Liver (tissue), 9 donors: ENCODE results near the gene PIANP. TPM values are rescaled to one million over a fixed set of nuclear protein-coding genes. Genes with fewer than 3 reads are reported as not detected.

Source experiments
- DNase-seq: peaks from one replicate; pipeline ENCODE4 v3.0.0-alpha.2; 2017; ENCODE audit warnings: low spot score
- H3K27ac ChIP-seq, 2 donors: one replicate each; pipeline ENCODE4 v1.7.0; 2013; ENCODE audit warnings: inconsistent platforms in 2 of 2, low read length in 2 of 2, control low read depth in 1 of 2, low read depth in 1 of 2, mild to moderate bottlenecking in 1 of 2
- H3K27me3 ChIP-seq, 4 donors: one replicate each; pipeline versions ENCODE4 v1.6.1 to v1.7.0; 2013; ENCODE audit warnings: low read length in 3 of 4, inconsistent platforms in 1 of 4, mild to moderate bottlenecking in 1 of 4, moderate library complexity in 1 of 4; ENCODE audit not compliant: control insufficient read depth in 4 of 4, insufficient read depth in 4 of 4
- H3K36me3 ChIP-seq, 4 donors: one replicate each; pipeline versions ENCODE4 v1.6.1 to v1.7.0; 2013; ENCODE audit warnings: low read length in 3 of 4, mild to moderate bottlenecking in 3 of 4, low read depth in 1 of 4, moderate library complexity in 1 of 4; ENCODE audit not compliant: control insufficient read depth in 4 of 4, insufficient read depth in 3 of 4
- H3K4me1 ChIP-seq, 4 donors: one replicate each; pipeline versions ENCODE4 v1.6.1 to v1.7.0; 2013; ENCODE audit warnings: low read length in 3 of 4, mild to moderate bottlenecking in 3 of 4, moderate library complexity in 1 of 4; ENCODE audit not compliant: control insufficient read depth in 4 of 4, insufficient read depth in 4 of 4
- H3K4me3 ChIP-seq, 3 donors: one replicate each; pipeline versions ENCODE4 v1.6.1 to v1.7.0; 2013; ENCODE audit warnings: low read length in 3 of 3, control low read depth in 1 of 3, low read depth in 1 of 3, mild to moderate bottlenecking in 1 of 3
- H3K9ac ChIP-seq, 2 donors: one replicate each; pipeline ENCODE4 v1.7.0; 2013; ENCODE audit warnings: low read length in 2 of 2, mild to moderate bottlenecking in 2 of 2, moderate library complexity in 2 of 2, control low read depth in 1 of 2, low read depth in 1 of 2
- H3K9me3 ChIP-seq, 4 donors: one replicate each; pipeline versions ENCODE4 v1.6.1 to v1.7.0; 2013; ENCODE audit warnings: low read length in 3 of 4; ENCODE audit not compliant: control insufficient read depth in 4 of 4
- ATF3 ChIP-seq: IDR thresholded peaks from 2 replicates; pipeline ENCODE4 v1.6.1; 2016; ENCODE audit warnings: antibody characterized with exemption
- CTCF ChIP-seq: fragments of 150-350 bp; IDR thresholded peaks from 2 replicates; pipeline ENCODE4 v1.5.1; 2017; ENCODE audit warnings: improper control_type of control experiment, low read depth, low read length; ENCODE audit not compliant: missing input control
- EGR1 ChIP-seq, 2 donors: IDR thresholded peaks; 2 replicates each; pipeline ENCODE4 v1.6.1; 2016 to 2018; ENCODE audit warnings: antibody characterized with exemption in 2 of 2, low read depth in 2 of 2
- FOXA1 ChIP-seq: IDR thresholded peaks from 2 replicates; pipeline ENCODE4 v1.6.1; 2016; ENCODE audit warnings: antibody characterized with exemption
- FOXA2 ChIP-seq: IDR thresholded peaks from 2 replicates; pipeline ENCODE4 v1.6.1; 2016; ENCODE audit warnings: antibody characterized with exemption
- GABPA ChIP-seq, 2 donors: IDR thresholded peaks in 1 of 2; conservative IDR thresholded peaks in 1 of 2; 2 replicates each; pipeline ENCODE4 v1.6.1; 2016; ENCODE audit warnings: antibody characterized with exemption in 2 of 2, mild to moderate bottlenecking in 1 of 2, moderate library complexity in 1 of 2
- HNF4A ChIP-seq, 2 donors: conservative IDR thresholded peaks; 2 replicates each; pipeline ENCODE4 v1.6.1; 2016; ENCODE audit warnings: antibody characterized with exemption in 2 of 2, mild to moderate bottlenecking in 2 of 2
- HNF4G ChIP-seq: IDR thresholded peaks from 2 replicates; pipeline ENCODE4 v1.6.1; 2016; ENCODE audit warnings: antibody characterized with exemption
- JUND ChIP-seq, 2 donors: IDR thresholded peaks; 2 replicates each; pipeline ENCODE4 v1.6.1; 2016; ENCODE audit warnings: antibody characterized with exemption in 2 of 2
- MAX ChIP-seq: IDR thresholded peaks from 2 replicates; pipeline ENCODE4 v1.6.1; 2016; ENCODE audit warnings: antibody characterized with exemption
- NR2F2 ChIP-seq: IDR thresholded peaks from 2 replicates; pipeline ENCODE4 v1.6.1; 2016; ENCODE audit warnings: antibody characterized with exemption
- RAD21 ChIP-seq, 2 donors: IDR thresholded peaks; 2 replicates each; pipeline ENCODE4 v1.6.1; 2016; ENCODE audit warnings: antibody characterized with exemption in 2 of 2, mild to moderate bottlenecking in 2 of 2
- REST ChIP-seq: IDR thresholded peaks from 2 replicates; pipeline ENCODE4 v1.6.1; 2016; ENCODE audit warnings: antibody characterized with exemption, mild to moderate bottlenecking
- RXRA ChIP-seq, 2 donors: IDR thresholded peaks; 2 replicates each; pipeline ENCODE4 v1.6.1; 2017 to 2018; ENCODE audit warnings: antibody characterized with exemption in 2 of 2, mild to moderate bottlenecking in 1 of 2
- SP1 ChIP-seq: IDR thresholded peaks from 2 replicates; pipeline ENCODE4 v1.6.1; 2018; ENCODE audit warnings: antibody characterized with exemption, mild to moderate bottlenecking
- TAF1 ChIP-seq: conservative IDR thresholded peaks from 2 replicates; pipeline ENCODE4 v1.6.1; 2016; ENCODE audit warnings: antibody characterized with exemption, mild to moderate bottlenecking
- YY1 ChIP-seq: IDR thresholded peaks from 2 replicates; pipeline ENCODE4 v1.6.1; 2016; ENCODE audit warnings: antibody characterized with exemption, mild to moderate bottlenecking
- ZBTB33 ChIP-seq: IDR thresholded peaks from 2 replicates; pipeline ENCODE4 v1.6.1; 2016; ENCODE audit warnings: antibody characterized with exemption
- WGBS: extraction: QIAGEN DNeasy Blood & Tissue Kit; methylation state at CpG from one replicate; pipeline ENCODE4 v1.1.7; 2013; 5-methylcytosine and 5-hydroxymethylcytosine counted together
- polyA plus RNA-seq, 2 donors: library from polyadenylated mRNA; stranded (reverse) in 1 of 2; unstranded in 1 of 2; fragments of 200-250 nt in 1 of 2; fragments of >200 nt in 1 of 2; fragmentation: Nextera tagmentation in 1 of 2; extraction: Ambion mirVana in 1 of 2; gene quantifications; one replicate each; pipeline versions ENCODE4 v1.2.1 to v1.2.3, GENCODE V29; 2013 to 2015
- total RNA-seq, 2 donors: library from RNA; depleted of rRNA; stranded (reverse); fragments of >200 nt; gene quantifications; one replicate each; pipeline ENCODE4 v1.2.3, GENCODE V29; 2014
- donor health status: healthy.
- donor health status: healthy.
- donor health status: healthy.
- donor health status: healthy.
- donor health status: healthy.

Gene PIANP
- total and polyA plus RNA-seq, 4 donors = 0.03 TPM; not detected in 3

- no peak for DNase-seq
- peaks cover 0 to 16% (median 13%) of the 10 kb centered on the region in 4 donors for H3K27me3 ChIP-seq
- no peak overlapping the region for H3K4me3 ChIP-seq
- peaks cover 3 to 10% (median 5%) of the 10 kb centered on the region in 4 donors for H3K4me1 ChIP-seq
- TF ChIP-seq SP1 = no peak
- no peak for TF ChIP-seq FOXA2
- TF ChIP-seq REST = no peak
- no peak for TF ChIP-seq NR2F2
- TF ChIP-seq CTCF = no peak
- no peak for TF ChIP-seq TAF1
- no peak for TF ChIP-seq MAX
- TF ChIP-seq FOXA1 = no peak
- TF ChIP-seq RXRA (IDR thresholded peaks at IDR 0.05) = no peak
- no peak for TF ChIP-seq HNF4G
- TF ChIP-seq YY1 = no peak
- no peak for TF ChIP-seq JUND (IDR thresholded peaks at IDR 0.05)
- TF ChIP-seq ZBTB33 = no peak
- TF ChIP-seq RAD21 (IDR thresholded peaks at IDR 0.05) = no peak
- no peak for TF ChIP-seq GABPA (IDR thresholded peaks at IDR 0.05 in 1 of 2, conservative IDR thresholded peaks at IDR 0.05 in 1 of 2)
- TF ChIP-seq EGR1 (IDR thresholded peaks at IDR 0.05; ENCODE audit: low read depth in 2 of 2) = no peak
- no peak for TF ChIP-seq HNF4A (conservative IDR thresholded peaks at IDR 0.05)
- no peak for TF ChIP-seq ATF3
- H3K9ac ChIP-seq = no peak overlapping the region
- H3K27ac ChIP-seq = no peak overlapping the region
- WGBS = 77% methylated on average over 17 of the region's 17 CpGs
- no peaks in the 10 kb centered on the region for H3K9me3 ChIP-seq
- H3K36me3 ChIP-seq = no peaks in the 10 kb centered on the region
Observed at GRCh38 chr12:6696690-6697583, 3.7 kb downstream of the PIANP start.
